Medulla oblongata (tissue), 1 donor: ENCODE data around the gene TRIM13.
"Not testable (repeated sequence)": the region's sequence is repeated elsewhere in the genome, so short reads cannot be mapped to it uniquely, and the experiment has no call there.

Experiments used
- DNase-seq: peaks from one replicate; pipeline ENCODE4 v3.0.0-alpha.2; 2015; ENCODE audit errors: extremely low spot score

The TRIM13 gene, protein sequence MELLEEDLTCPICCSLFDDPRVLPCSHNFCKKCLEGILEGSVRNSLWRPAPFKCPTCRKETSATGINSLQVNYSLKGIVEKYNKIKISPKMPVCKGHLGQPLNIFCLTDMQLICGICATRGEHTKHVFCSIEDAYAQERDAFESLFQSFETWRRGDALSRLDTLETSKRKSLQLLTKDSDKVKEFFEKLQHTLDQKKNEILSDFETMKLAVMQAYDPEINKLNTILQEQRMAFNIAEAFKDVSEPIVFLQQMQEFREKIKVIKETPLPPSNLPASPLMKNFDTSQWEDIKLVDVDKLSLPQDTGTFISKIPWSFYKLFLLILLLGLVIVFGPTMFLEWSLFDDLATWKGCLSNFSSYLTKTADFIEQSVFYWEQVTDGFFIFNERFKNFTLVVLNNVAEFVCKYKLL

DNA sequence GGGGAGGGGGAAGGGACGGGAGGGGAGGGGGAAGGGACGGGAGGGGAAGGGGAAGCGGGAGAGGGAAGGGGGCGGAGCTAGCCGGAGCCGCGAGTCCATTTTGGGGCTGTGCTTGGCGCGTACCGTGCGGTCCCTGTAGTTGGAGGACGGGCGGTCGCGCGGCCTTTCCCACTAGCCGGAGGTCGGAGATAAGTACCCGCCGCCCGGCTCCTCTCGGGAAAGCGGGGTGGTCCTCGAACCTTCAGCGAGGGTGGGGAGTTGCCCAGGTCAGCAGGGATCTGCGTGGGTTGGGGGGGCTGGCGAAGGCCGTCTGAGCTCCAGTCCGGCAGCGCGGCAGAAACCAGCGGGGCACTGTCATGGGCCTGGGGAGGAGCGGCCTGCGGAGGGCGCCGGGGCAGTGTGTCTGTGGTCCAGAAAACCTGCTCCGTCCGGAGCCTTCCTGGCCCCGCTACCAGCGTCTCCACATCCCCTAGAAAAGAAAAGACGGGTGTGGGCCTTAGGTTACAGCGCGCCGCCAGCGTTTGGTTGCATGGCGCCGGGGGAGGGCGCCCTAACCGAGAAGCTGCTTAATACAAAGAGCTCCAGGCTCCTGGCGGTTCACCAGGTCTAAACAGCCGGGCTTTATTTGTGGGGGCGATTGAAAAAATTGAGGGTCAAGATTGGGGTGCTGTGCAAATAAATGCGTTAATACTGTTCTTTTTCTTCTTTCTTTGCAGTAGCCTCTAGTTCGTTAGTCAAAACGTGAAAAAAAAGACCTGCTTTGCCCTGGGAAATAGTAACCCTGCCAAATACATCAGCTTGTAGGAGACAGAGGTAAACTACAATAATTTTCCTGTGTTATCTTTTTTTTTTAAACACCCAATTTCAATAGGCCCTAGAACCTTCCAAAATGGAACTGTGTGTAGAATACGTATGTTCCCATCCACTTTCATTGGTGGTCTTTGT, at the start of gene TRIM13:
TSS of gene TRIM13 (plus strand) at position 92 of the 945 bp plus-strand sequence. CDS start 14,899 bp downstream, outside the sequence.
- peak; percentile 97 for DNase-seq

DNA sequence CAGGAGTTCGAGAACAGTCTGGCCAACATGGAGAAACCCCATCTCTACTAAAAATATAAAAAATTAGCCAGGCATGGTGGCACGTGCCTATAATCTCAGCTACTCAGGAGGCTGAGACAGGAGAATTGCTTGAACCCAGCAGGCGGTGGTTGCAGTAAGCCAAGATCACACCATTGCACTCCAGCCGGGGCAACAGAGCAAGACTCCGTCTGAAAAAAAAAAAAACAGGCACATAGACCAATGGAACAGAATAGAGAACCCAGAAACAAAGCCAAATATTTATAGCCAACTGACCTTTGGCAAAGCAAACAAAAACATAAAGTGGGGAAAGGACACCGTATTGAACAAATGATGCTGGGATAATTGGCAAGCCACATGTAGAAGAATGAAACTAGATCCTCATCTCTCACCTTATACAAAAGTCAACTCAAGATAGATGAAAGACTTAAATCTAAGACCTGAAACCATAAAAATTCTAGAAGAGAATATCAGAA, 48.0 kb upstream of the TRIM13 start:
- DNase-seq = not testable (repeated sequence)

DNA sequence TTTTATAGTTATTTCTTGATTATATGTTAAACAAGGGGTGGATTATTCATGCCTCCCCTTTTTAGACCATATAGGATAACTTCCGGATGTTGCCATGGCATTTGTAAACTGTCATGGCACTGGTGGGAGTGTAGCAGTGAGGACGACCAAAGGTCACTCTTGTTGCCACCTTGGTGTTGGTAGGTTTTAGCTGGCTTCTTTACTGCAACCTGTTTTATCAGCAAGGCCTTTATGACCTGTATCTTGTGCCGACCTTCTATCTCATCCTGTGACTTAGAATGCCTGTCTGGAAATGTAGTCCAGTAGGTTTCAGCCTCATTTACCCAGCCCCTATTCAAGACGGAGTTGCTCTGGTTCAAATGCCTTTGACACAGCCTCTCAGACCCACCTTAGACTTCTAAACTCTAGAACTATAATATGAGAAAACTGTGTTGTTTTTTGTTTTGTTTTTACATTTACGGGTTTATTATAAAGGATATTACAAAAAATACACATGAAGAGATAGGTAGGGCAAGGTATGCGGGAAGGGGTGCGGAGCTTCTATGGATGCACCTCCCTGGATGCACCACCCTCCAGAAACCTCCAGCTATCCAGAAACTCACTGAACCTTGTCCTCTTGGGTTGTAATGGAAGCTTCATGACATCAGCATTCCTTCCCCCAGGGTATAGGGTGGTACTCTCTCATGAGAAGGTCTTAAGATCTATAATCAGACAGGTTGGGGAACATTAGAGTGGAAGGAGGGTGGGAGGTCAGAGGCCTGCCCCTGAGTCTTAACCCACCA, 44.9 kb upstream of the TRIM13 start:
- no peak for DNase-seq

DNA sequence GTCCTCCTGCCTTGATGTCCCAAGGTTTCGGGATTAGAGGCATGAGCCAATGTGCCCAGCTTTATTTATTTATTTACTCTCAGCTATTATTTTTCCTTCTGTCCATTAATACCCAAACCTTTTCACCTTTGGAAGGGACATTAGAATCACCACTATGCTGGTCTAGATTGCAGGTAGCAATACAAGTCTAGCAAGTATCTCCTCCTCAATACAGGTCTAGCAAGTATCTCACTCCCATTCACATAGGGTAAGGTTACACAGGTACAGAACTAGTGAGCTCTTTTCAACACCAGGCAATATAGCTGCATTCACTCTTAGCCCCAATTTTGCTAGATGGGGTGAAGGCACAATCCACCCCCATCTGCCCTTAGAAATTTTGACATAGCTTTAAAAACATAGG, 43.3 kb upstream of the TRIM13 start:
- DNase-seq = no peak

DNA sequence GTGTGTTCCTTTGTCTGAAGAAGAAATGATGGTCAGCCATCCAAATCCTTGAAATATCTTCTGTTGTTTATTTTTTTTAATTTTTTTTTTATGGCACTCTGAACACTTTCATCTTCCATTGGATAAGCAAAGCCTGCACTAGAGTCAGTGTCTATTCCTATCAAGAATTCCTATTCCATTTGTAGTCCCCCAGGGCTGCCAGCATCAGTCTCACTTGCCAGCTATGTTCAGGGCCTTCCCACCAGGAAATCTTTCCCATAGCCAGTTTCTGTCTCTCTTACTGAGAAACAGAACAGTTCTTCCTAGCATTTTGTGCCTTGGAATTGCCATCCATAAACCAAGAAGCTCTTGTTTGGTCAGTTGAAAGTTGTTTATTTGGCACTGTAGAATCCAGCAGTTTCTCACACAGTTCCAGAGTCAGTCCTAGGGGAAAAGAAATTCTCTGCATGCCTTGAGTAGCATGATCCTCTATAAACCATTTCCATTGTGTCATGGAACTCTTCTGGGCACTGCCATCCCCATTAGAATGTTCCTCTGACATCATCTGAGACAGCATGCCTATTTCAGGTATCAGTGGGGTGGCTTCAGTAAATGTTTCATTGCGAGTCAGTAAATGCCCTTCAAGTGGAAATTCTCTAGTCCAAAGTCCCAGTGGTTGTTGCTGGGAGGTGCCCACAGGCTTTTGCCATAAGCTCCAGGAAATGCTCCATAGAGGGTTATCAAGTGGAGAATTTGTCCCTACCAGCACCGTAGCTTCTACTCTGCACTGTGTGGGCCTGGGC, 42.0 kb upstream of the TRIM13 start:
- no peak for DNase-seq

DNA sequence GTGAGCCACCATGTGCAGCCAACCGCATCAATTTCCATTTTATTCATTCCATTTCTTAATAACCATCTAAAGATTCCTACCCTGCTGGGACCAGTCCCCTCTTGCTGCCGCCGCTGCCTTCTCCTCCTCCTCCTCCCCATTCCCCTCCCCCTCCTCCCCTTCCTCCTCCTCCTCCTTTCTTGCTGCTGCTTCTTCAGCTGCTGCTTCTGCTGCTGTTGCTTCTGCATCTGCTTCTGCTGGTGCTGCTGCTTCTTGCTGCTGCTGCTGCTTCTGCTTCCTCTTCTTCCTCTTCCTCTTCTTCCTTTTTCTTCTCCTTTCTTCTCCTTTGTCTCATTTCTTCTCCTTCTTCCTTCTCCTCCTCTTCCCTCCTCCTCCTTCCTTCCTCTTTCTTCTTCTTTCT, 40.7 kb upstream of the TRIM13 start:
- no peak for DNase-seq

DNA sequence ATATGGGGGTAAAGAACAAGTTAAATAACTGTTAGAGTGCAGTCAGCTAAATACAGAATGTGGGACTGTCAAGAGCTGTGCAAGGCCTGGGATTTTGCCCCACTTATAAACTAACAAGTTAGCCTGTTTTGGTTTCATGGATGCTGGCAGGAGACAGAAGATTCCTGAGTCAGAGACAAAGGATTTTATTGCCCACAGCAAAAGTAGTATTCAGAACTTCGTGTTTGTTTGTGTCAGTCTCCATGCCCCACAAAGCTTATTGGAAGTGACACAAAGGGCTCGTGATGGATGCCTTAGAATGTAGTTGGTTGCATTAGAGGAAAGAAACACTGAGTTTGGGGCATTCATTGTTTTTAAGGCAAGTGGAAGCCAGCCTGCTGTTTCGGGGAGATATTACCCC, 38.5 kb upstream of the TRIM13 start:
- peak; percentile 72 for DNase-seq

DNA sequence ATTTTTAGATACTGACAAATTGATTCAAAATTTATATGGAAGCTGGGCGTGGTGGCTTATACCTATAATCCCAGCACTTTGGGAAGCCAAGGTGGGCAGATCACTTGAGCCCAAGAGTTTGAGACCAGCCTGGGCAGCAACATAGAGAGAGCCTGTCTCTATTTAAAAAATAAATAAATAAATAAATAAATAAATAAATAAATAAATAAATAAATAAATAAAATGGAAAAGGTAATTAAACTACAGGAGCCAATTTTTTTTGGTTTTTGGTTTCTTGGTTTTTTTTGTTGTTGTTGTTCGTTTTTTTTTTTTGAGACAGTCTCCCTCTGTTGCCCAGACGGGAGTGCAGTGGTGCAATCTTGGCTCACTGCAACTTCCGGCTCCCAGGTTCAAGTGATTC, 29.4 kb upstream of the TRIM13 start:
- DNase-seq = no peak

DNA sequence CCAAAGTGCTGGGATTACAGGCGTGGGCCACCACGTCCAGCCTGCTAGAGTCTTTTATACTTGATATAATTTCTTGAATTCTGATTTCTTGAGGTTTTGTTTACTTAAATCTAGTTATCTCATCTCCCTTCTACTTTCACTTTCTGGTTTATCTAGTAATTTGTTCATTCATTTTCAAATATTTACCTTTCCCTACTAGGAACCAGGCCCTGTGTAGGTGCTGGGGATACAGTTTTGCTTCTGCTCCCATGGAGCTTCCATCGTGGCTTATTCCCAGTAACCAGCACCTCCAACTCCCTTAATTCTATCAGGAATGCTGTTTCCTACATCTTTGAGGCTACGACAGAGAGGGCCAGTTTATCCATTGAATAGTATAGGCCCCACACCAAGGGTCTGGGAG, 24.1 kb upstream of the TRIM13 start:
- no peak for DNase-seq

DNA sequence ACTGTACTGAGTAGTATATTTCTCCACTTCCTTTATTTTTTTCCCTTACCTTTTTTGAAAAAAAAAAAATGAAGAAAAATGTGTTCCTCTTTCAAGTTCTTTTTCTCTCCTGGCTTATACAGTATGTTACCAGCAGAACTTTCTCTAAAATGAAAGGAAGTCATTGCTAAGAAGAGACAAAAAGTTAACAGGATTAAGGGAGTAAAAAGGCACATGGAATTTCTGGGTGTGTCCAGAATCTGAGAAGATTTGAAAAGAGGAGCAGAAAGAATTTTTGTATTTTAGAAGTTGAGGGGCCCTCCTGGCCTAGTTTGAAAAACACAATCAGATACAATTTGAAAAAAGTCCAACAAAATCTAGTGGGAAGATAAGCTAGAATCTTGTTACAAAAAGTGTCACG, 21.0 kb upstream of the TRIM13 start:
- DNase-seq = no peak

DNA sequence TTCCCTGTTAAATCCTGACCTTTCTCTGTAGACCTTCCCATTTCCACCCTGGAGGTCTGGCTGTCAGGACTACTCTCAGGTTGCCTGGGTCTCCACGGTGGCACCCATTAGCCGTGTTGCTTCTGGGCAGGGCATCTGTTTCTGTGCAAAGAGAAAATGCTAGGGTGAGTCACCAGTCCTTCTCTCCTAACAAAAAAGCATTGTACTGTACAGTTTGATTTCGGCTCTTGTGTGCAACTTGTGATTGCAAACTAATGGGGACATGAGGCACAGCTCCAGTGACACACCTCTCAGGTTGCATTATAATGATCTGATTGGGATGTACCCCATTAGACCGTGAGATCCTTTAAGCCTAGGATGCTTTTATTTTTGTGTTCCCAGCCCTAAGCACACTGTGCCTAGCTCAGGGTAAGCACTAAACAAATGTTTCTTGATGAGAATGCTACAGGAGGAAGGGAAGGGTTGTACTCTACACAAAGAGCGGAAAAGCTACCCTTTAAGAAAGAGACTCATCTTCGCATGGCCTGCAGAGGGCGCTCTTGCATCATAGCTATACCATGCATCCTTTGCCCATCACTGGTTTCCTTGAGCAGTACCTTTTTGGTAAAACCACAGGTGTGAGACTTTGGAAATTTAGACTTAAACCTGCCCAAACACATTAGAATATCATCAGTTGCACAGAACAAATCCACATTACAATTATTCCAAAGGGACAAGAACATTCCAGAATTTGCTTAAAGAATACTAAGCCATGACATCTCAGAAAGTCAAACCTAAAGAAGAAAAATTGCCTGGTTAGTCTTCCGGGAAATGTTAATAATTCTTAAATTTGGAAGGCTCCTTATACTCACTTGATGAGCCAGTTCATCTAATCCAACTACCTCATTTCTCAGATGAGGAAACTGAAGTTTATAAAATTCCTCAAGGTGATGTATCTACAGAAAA, 20.3 kb upstream of the TRIM13 start:
- DNase-seq = peak; percentile 90

DNA sequence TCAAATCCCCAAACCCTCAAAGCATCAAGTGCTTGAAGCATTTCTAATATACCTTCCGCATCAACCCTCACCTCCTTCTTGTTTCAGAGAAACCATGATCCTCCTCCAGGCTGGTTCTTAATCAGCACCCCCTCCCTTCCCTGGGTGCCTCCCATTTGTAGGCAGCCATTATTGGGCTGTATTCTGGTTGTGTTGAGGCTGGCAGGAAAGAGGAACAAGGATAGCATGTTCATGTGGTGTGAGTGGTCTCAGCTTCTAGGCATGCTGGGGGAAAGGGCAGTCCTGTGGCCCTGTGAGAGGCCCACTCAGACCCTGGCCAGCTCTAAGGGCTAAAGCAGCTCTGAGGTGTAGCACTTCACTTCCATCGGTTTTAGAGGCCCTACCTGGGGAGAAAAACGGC, 18.9 kb upstream of the TRIM13 start:
- no peak for DNase-seq

DNA sequence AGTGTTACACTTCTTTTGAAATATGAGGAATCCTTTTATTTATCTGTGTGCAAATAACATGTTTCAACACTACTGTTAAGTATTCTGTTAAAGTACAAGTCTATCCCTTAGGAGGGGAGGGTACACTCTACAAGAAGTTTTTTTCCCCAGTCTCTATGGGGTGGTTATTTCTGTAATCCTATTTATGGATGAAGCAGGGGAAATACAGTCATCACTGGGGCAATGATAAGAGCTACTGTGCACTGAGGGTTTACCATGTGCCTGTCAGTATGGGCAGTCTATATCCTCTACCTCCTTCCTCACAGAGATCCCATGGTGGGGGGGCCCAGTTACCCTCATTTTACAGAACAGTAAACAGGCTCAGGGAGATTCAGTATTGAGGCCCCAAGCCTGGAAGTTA, 16.6 kb upstream of the TRIM13 start:
- no peak for DNase-seq

DNA sequence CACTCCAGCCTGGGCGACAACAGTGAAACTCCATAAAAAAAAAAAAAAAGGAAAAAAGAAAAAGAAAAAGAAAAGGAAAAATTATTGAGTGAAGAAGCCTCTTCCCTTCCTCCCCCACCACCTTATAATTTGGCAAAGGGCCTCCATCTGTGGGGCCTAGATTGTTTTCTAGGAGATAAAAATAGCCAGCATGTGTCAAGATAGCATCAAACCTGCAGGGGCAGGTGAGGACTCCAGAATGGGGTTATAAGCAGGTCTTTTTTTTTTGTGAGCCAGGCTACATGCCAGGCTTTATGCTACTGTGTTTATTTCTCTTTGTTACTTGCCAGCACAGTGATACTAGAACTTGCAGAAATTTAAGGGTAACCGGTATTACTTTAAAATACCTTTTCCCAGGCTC, 11.7 kb upstream of the TRIM13 start:
- DNase-seq = no peak

DNA sequence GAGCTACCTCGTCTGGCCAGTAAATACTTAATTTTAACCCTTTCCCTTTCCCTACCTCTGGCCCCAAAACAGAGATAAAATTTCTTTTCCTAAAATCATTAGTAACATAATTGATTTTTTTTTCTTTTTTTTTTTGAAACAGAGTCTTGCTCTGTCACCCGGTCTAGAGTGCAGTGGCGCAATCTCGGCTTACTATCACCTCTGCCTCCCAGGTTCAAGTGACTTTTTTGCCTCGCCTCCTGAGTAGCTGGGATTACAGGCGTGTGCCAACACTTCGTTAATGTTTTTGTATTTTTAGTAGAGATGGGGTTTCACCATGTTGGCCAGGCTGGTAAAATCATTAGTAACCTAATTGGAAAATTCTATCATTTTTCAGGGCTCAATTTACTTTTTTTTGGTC, 10.4 kb upstream of the TRIM13 start:
- no peak for DNase-seq

DNA sequence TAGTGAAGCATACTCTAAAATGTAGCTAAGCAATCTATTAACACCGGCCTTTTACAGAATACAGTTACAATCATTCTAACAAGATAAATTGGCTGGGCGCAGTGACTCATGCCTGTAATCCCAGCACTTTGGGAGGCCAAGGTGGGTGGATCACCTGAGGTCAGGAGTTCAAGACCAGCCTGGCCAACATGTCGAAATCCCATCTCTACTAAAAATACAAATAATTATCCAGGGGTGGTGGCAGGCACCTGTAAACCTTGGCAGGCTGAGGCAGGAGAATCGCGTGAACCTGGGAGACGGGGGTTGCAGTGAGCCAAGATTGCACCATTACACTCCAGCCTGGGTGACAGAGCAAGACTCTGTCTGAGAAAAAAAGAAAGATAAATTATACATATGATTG, 6.2 kb upstream of the TRIM13 start:
- DNase-seq = not testable (repeated sequence)

DNA sequence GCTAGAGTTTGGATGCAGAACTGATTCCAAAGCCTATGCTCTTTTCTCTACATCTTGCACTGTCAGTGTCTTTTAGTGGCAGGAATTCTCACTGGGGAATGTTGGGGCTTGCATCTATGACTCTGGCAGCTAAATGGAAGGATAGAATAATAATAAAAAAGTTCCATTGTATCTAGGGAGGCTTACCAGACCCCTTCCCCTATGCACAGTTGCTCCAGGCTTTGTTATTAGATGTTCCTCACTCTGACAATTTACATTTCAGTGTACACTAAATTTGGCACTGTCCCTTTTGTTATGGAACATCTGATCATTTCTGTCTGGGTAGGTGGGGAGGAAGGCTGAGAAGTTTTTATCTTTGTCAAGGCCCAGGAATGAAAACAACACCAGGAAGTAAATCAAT, 3.7 kb upstream of the TRIM13 start:
- DNase-seq = no peak

DNA sequence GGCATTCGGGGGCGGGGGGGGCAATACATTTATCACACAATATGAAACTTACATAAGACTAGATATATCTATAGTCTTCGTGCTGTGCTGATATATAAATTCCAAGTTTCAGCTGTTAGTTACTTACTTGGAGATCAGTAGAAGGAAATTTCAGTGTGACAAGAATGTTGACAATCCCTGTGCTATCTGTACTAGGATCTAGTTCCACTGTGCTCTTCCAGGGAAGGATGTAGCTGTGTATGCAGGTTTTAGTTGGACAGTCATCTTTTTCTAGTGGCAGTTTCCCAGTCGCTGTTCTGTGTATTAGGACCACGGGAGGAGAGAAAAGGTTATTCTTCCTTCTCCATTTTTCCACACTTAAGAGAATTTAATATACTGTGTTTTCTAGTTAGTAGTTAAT, 3.2 kb upstream of the TRIM13 start:
- no peak for DNase-seq

DNA sequence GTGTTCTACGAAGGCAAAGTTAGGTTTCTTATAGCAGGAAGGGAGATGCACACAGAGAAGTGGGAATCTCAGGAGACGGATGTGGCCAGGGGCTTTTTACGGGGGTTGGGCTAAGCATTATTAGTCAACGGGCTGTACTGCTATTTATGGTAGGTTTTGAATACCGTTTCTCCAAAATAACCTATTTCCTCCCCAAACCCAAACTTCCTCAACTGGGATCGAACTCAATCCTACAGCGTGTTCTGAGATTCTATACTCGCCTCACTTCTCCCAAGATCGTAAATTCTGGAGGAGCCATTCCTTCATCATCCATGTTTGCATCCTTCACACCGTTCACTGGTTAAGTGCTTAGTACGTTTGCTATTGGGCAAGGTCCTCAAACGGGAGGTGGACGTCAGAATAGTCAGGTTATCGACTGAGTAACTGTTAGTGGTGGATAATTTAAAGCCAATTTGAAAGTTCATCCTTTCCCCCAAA, 1.2 kb upstream of the TRIM13 start:
- DNase-seq = no peak
